ENCODE results near the gene COL6A3.
A peak's percentile ranks its signal among the peaks of the same experiment; 100 is the strongest.

The COL6A3 gene, protein sequence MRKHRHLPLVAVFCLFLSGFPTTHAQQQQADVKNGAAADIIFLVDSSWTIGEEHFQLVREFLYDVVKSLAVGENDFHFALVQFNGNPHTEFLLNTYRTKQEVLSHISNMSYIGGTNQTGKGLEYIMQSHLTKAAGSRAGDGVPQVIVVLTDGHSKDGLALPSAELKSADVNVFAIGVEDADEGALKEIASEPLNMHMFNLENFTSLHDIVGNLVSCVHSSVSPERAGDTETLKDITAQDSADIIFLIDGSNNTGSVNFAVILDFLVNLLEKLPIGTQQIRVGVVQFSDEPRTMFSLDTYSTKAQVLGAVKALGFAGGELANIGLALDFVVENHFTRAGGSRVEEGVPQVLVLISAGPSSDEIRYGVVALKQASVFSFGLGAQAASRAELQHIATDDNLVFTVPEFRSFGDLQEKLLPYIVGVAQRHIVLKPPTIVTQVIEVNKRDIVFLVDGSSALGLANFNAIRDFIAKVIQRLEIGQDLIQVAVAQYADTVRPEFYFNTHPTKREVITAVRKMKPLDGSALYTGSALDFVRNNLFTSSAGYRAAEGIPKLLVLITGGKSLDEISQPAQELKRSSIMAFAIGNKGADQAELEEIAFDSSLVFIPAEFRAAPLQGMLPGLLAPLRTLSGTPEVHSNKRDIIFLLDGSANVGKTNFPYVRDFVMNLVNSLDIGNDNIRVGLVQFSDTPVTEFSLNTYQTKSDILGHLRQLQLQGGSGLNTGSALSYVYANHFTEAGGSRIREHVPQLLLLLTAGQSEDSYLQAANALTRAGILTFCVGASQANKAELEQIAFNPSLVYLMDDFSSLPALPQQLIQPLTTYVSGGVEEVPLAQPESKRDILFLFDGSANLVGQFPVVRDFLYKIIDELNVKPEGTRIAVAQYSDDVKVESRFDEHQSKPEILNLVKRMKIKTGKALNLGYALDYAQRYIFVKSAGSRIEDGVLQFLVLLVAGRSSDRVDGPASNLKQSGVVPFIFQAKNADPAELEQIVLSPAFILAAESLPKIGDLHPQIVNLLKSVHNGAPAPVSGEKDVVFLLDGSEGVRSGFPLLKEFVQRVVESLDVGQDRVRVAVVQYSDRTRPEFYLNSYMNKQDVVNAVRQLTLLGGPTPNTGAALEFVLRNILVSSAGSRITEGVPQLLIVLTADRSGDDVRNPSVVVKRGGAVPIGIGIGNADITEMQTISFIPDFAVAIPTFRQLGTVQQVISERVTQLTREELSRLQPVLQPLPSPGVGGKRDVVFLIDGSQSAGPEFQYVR (N-terminal part only)

DNA sequence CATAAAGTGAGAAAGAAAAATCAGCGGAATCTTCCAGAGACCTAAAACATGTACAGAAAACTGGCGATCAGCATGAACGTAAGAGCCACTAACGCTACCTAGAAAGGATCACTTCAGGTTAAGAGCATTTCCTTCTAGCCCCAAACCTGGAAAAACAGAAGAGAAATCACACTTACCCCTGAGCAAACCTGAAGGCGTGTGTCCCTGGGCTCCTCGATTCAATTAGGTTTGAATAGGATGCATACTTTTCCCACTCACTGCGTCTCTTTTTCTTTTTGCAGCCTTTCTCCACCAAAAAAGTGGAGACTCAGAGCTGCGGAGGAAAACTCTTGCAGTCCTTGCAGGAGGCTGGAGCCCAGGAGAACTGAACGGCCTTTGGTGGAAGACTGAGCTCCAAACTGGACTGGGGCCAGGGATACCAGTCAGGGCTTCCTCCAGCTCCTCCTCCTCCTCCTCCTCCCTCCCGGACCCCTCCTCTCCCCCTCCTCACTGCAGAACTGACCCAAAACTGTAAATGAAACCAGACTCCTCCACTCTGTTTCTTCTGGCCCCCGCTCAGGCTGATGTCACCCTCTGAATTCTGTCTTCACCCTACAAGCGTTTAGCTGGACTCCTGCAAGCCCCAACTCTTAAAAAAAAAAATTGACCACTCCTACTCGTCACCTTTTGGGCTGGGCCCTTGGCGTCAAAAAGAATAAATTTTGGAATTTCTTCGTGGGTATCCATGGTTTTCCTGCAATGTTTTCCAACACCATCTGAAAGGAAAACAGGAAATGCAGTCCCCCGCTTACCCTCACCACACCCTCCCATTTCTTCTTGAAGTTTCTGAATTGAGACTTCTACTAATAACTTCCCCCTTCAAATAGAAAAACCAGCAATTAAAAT lies at the start of gene COL6A3:
Gene COL6A3, minus strand, starts transcription at position 388 of the 885 bp plus-strand sequence. CDS start 17,347 bp downstream, outside the sequence.
- no peak for DNase-seq

DNA sequence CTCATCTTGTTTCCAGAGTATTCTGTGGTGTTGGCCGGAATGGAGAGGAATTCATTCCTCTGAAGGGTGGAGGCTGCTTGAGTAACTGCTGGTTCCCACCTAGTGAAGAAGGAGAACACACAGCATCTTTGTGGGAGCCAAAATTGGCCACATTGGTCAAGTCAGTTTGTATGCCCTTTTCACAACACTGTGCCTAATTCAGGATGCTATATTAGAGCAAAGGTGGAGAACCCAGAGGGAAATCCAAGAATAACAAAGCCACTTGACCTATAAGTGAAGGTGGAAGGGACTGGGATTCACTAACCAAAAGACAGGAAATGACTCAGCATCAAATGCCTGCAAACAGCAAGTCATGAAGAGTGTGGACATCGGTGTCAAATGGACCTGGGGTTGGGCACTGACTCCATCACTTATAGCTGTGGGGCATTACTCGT lies 45.8 kb upstream of the COL6A3 start:
- no peak for DNase-seq

DNA sequence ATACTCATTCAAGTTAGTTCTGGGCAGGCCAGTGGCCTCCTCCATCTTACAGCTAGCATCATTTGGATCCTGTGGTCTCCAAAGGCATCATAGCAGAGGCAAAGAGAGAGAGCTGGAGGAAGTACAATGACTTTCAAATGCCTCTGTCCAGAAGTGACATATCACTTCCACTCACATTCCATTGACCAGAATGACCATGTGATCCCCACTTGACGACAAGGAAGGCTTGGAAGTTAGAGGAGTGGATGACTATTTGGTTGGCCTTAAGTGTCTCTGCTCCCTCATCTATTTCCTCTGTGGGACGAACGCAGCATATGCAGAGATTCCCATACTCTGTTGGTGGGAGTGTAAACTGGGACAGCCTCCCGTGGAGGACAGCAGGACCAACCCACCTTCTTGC lies 45.3 kb upstream of the COL6A3 start:
- no peak for DNase-seq

DNA sequence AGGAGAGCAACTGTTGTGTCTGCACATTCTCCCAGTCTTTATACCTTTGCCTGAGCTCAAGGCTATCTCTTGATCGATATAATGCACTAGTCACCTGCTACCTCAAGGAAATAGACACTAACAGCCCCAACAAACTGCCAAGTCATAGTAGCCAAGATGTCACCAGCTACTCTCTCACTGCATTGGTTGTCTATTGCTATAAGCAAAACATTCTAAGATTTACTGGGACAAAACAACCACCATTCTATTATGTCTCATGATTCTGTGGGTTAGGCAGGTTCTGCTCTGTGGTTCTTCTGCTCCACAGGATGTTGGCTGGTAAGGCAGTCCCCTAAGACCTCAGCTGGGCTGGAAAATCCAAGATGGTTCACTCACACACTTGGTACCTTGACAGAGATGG lies 44.6 kb upstream of the COL6A3 start:
- no peak for DNase-seq

DNA sequence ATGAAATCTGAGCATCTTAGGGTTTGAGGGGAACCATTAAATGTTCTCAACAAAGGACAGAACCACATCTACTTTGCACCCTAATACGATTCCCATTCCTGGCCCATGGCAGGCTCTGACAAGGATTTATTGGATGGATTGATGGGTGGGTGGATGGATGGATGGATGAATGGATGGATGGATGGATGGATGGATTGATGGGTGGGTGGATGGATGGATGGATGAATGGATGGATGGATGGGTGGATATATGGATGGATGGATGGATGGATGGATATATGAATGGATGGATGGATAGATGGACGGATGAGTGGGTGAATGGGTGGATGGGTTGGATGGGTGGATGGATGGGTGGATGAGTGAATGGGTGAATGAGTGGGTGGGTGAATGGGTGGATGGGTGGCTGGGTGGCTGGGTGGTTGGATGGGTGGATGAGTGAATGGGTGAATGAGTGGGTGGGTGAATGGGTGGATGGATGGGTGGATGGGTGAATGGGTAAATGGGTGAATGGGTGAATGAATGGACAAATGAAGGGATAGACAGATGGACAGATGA lies 43.5 kb upstream of the COL6A3 start:
- no peak for DNase-seq

DNA sequence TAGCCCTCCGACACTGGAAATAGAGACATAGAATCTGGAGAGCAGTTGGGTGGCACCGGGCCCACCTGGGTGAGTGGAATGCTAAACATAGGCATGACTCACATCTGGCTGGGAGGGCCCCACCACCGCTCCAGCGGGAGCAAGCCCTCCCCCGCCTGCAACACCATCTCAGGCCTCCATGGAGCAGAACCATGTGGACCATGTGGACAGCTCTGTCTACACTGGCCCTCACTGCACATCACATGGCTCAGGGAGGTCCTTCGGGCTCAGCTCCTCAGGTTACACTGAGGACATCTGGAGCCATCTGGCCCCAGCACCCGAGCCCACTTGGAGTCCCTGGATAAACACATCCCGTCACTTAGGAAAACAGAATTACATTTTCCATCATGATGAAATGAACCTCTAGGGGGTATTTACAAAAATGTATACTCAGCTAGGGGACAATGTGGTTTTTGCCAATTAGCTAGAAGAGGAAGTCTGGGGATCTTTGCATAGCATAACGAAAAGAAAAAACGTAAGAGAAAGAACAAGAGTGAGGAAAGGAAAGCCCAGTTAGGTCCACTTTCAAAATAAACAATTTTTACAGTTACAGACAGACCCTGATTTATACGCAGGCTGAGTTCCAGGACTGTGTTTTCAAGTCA lies 42.4 kb upstream of the COL6A3 start:
- no peak for DNase-seq

DNA sequence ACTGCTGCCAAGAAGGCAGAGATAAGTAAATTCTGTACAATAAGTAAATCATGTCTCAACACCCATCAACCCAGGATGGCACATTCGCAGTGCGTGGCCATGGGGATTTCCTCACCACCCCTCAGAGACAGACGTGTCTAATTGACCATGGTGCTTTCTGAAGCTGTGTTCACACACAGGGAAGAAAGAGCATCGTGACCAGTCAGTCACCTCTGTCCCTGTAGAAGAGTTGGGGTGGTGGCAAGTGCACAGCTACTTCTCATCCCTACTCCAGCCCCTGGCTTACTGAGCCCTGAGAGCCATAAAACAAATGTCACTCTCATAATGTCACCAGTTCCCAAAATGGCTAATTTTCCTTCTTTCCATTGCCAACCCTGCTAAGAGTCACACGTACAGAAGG lies 41.8 kb upstream of the COL6A3 start:
- DNase-seq, result no peak

DNA sequence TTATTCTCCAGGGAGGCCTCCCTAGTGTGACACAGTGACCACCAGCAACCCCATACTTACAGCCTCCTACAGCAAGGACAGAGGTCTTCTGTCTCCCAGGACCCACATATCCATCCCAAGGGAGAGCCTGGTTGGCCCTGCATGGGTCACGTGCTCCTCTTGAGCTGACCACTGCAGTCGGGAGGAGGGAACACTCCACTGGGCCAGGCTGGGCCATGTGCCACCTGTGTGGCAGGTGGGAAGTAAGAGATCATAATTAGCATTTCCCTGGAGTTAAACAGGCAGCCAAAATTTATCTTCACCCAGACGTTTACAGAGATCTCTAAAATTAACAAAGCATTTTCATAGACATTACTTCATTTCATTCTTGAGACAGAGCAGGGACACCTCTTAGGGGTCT lies 39.7 kb upstream of the COL6A3 start:
- DNase-seq, result no peak

DNA sequence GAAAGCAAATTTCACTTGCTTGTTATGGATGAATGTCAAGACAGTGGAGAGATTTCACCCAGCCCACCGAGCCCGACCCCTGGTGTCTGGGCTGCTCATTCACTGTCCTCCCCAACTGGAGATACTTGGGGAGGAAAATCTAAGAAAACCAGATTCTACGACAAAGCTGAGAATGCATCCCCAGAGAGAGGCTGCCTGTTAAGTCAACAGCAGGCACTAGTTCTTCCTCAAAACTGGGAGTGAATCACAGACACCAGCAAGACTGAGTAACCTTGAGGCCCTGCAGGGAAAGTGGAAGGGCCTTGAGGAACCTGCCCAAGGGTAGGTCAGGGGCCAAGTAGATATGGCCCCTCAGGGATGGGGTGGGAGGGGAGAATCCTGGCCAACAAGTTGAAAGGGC lies 38.9 kb upstream of the COL6A3 start:
- DNase-seq, result no peak

DNA sequence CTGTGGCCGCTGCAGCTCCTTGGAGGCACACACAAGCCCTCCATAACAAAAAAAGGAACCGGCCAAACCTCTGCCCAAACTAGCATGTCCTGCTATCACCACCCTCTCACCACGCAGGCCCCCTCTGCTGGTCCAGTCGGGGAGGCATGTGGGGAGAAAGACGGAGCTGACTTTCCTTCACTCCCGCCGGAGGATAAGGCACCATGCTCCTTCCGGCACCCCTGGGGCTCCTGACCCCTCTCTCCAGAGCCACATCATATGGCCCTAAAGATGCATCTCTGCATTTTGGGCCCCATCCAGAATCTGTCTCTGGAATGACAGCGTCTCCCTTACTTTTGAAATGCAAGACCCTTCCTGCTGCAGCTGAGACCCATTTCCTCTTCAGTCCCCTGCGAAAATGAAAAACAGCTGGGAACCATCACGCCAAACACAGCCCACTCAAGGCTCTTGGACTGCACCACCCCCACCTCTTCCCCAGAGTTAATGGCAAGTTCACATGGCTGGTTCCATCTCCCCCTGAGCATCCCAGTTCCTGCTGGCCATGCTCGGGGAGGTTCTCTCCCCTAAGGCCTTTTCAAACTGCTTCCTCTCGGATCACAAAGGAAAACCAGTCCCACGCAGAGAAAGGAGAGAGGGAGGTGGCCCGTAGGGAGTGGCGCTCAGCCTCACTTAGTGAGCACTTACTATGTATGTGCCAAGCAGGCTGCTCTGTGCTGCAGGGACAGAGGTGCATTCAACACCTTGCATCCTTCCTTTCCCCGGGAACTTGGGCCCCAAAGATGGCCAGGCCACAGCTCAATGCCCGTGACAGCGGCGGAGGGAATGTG lies 37.9 kb upstream of the COL6A3 start:
- DNase-seq, result no peak

DNA sequence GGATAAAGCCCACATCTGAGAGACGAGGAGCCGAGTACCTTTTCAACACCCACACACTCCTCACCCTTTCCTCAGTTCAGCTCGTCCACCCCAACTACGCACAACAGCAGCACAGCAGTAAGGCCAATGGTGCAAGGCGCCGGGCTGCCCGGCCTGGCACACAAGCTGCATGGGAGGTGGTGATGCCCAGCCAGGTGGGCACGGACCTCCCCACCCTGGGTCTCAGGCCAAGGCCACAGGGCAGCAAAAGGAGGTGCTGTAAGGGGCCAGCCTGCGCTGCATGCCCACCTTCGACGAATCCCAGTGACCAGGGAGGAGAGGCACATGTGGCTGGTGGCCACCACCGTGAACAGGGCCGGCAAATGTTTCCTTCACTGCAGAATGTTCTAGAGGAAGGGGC lies 36.6 kb upstream of the COL6A3 start:
- no peak for DNase-seq

DNA sequence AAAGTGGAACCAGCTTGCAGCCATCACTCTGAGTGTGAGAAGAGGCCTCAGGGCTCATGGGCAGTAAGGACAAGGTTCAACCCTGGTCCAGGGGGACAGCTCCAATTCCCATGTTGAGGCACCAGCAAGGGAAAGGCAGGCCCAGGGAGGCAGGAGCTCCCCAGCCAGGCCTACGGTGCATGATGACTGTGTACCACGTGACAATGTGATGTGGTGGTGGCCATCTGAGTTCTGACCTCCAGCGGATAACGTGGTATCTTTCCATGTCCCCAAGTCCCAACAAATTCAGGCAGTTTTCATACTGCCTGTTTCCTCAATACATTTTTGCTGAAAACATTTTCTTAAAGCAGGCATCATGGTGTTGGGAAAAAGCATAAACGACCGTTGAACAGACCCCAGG lies 36.1 kb upstream of the COL6A3 start:
- no peak for DNase-seq

DNA sequence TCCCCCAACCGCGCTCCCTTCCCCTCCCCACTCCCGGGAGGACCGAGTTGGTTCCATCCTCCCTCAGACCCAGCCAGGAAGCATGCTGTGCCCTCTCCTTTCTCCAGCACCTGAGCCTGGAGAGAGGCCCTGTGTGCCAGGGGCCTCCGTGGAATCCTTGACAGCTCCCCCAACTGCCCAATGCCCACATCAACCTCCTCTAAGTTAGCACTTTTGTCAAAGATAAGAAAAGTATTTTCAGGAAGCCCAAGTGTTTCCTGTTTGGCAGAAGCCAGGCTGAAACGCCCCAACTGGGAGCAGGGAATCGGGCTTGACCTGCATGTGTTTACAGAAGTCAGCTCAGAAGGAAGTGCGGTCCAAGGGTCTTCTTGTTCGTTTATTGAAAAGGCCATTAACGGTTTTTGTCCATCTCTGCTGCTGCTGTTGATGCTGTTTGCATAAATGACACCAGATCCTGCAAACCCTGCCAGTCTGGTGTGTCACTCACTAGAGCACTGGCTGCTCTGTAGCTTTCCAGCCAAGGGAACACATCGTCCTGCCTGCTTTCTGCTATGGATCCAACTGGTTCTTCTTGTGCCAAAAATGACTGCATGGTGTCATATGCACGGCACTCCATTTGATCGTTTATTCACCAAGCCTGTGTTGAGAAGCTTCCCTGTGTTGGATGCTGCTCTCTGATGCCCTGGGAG lies 35.4 kb upstream of the COL6A3 start:
- peak in 20 of 58 donors; percentile 10 to 76 (median 31) for DNase-seq

DNA sequence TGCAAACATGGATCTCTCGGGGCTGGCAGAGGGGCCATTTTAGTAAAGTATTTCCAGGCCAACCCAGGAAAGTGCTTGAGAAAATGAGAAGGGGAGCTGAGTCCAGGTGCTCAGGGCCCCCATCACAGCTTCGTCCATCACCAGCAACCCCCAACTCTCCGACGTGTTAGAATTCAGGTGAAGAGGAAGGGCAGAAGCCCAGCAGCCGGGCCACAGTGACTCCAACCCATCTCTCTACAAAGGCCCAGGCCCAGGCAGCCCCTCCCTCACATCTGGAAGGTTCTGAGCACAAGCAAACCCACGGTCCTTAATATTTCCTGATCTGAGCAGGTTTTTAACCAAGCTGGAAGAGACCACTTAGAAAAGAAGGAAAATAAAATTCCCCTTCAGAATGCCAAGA lies 34.7 kb upstream of the COL6A3 start:
- no peak for DNase-seq

DNA sequence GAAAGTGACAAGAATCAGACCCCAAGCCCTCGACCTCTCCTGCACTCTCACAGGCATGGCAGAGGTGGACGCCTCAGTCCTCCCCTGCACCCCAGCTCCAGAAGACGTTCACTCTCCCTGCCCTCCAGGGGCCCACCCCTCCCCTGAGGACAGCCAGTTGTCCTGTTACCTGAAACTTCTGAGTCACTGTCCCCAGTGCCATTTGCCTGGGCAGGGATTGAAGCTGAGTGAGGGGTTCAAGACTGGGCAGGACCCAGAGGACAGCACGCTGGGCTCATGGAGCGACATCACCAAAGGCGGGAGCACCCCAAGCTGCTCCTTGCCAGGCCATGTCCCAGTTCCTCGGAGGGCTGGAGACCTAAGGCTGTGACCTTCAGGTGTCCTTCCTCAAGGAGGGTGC lies 34.2 kb upstream of the COL6A3 start:
- no peak for DNase-seq

DNA sequence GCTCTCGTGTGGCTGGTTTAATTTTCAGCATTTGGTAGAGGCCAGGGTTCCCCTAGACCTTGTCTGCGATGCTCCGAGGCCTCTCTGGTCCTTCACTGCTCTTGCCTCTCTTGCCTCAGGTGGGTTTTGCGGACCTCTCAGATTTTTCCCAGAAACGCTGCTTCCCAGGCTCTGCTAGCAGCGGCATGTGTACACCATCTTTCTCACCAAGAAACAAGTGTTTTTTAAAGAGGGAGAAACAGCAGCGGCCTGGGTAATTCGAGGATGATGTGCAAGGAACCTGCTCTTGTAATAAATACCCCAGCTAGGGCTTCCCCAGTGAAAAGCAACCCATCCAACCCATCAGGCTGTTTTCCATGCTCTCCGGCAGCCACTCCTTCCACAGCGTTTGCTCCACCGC lies 33.5 kb upstream of the COL6A3 start:
- no peak for DNase-seq

DNA sequence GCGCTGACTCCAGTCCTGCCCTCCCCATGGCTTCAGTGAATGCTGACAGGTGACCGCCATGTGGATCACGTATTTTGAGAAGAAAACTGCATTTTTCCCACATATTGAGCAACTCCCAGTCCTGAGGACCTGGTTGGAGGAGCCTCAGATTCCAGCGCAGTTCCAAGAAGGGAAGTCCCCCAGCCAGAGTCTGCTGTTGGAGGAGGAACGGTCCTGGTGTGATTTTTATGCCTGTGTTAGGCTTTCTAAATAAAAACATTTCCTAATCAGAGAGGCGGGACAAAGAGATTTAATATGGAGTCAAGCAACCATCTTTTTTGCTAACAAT lies 32.3 kb upstream of the COL6A3 start:
- DNase-seq, result no peak

DNA sequence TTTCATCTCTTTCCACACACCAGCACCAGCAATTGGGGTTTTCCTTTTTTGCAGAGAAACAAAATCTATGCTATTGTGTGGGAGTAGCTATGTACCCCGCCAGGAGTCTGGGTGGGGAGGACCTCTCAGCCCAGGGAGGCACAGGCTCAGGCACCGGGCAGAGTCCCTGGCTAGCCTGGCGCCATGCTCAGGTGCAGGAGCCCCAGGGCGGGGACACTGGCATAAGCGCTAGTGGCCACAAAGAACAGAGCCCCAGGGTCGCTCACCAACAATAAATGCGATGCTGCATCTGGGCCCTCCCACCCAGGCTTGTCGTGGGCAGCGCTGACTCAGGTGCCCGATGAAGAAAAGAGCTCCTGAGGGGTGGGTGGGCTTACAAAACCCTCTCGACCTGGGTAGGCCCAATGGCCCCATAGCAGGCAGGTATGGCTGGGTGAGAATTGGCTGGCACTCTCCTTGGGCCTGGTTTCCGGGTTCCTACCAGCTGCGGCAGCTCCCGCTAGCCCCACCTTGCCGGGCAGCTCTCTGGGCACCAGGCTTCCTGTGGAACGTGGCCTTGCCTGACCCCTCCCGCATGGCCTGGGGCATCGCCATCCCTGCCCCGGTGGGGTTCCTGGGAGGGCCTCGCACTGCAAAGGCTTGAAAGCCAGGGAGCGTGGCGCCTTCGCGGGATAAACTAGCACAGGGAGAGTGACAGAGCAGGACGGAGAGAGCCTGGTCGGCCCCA lies 31.8 kb upstream of the COL6A3 start:
- DNase-seq, result no peak

All from anterior cingulate cortex (tissue), 58 donors.